NCI-H460 (cell line): ENCODE results near the gene WDR89. TPM values are rescaled to one million over a fixed set of nuclear protein-coding genes. Genes with fewer than 3 reads are reported as not detected.
"Not testable (repeated sequence)": the region's sequence is repeated elsewhere in the genome, so short reads cannot be mapped to it uniquely, and the experiment has no call there.

Experiments used
- DNase-seq: peaks from one replicate; pipeline ENCODE4 v3.0.0-alpha.2; 2016; ENCODE audit warnings: low read depth; ENCODE audit errors: extremely low read depth
- polyA plus RNA-seq: library from polyadenylated mRNA; depleted of rRNA; stranded (reverse); fragments of >200 nt; gene quantifications from 2 replicates; pipeline ENCODE4 v1.2.3, GENCODE V29; 2014; cell fraction: nucleus; rRNA removed
- total RNA-seq: library from RNA; depleted of rRNA; stranded (reverse); fragments of >200 nt; shearing (Covaris generic); gene quantifications from 2 replicates; pipeline ENCODE4 v1.2.3, GENCODE V29; 2014; rRNA removed

WDR89 gene, protein sequence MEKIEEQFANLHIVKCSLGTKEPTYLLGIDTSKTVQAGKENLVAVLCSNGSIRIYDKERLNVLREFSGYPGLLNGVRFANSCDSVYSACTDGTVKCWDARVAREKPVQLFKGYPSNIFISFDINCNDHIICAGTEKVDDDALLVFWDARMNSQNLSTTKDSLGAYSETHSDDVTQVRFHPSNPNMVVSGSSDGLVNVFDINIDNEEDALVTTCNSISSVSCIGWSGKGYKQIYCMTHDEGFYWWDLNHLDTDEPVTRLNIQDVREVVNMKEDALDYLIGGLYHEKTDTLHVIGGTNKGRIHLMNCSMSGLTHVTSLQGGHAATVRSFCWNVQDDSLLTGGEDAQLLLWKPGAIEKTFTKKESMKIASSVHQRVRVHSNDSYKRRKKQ
- total RNA-seq: 22.9 and 23.8 TPM in 2 replicates
- polyA plus RNA-seq: 8.2 and 18.9 TPM in 2 replicates

DNA sequence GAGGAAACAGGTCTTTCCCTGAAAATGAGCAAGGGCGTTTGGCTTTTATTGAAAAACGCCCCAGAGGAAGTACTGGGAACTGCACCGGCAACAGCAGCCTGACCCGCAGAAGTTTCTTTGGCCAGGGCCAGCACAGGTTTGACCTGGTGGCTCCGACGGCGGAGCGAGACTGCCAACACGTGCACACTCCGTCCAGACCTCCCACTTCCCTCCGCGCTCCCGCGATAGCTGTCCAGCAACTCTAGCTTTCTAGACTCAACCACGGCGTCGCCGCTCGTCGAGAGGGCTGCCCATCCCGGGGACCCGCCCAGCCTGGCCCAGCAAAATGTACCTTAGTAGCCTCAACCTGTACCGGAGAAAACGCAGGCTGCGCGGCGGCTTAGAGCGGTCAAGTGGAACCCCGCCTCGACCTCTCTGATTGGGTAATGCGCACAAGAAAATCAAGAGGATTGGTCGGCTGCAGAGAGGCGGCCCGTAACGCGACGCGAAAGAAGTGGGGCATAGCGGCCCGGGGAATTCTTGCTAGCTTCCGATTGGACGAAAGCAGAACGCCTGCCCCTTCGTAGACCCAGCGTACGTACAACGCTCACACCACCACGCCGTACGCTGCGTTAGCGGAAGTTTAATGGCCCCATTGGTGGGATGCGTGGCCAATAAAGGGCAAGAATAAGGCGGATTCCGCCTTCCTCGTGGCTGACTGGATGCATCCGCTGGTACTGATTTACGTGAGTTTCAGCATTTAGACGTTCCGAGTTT, at the start of gene WDR89:
TSS of gene WDR89 (minus strand) at position 399 of the 756 bp plus-strand sequence. CDS start 41,929 bp downstream, outside the sequence.
- peak; percentile 99 for DNase-seq

DNA sequence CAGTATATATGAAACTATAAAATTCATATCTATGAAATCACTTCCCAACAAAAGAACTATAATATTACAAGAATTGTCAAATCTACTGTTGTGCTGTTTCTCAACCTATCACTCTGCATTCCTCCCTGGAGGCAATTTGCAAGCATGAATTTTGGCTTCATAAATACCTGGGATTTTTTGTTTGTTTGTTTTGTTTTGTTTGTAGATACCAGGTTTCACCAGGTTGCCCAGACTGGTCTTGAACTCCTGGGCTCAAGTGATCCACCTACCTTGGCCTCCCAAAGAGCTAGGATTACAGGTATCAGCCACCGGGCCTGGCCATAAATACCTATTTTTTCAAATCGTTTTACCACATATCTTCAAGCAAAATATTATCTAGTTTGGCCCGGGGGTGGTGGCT, 47.5 kb upstream of the WDR89 start:
- DNase-seq: no peak

DNA sequence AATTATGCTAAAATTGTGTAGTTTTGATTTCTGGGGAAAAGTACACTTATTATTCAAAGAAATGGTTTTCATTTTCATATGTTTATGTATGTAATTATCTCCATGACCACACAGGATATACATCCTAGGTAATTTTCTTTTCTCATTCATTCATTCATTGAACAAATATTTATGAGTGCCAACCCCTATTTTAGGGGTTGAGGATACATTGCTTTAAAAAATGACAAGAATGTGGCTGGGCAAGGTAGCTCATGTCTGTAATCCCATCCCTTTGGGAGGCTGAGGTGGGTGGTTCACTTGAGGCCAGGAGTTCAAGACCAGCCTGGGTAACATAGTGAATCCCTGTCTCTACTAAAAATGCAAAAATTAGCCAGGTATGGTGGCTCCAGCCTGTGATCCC, 45.3 kb upstream of the WDR89 start:
- DNase-seq: no peak

DNA sequence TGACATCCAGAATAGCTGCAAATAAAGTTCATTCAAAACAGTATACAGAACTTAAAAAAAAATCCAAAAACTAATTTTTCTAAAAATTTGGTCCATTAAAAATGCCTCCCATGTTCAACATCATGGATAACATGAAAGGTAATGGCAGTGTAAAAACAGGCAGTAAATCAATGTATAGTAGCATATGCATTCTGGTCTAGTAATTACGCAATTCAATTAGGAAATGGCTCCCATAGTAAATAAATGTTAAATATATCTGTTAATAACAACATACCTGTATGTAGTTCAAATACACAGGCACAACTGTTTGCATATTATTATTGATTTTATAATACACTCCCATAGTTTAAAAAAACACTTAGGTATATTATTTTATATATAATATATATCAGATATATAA, 43.7 kb upstream of the WDR89 start:
- no peak for DNase-seq

DNA sequence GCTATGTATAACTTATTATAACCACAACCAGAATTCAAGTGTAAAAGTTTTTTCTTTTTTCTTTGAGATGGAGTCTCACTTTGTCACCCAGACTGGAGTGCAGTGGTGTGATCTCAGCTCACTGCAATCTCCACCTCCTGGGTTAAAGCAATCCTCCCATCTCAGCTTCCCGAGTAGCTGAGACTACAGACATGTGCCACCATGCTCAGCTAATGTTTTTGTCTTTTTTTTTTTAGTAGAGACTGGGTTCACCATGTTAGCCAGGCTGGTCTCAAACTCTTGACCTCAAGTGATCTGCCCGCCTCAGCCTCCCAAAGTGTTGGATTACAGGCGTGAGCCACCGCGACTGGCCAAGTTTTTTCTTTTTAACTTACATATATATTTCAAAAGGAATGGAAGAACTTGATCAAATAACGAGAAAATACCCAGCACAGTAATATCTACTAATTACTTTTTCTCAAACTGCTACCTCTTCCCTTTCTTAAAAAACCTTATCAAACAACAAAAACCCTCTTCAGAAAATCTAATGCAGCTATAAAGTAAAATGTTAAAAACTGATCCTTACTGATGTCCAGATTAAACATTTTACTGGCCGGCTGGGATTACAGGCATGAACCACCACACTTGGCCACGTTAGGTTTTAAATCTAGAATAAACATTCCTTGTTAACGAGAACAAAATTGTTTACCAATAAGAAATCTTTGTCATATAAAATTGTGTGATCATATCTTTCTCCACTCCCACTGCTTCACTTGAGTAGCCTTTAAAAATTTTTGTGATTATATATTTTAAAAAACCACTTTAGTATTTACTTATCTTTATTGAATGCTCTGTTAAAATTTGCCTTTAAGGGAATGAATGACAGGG, 41.3 kb upstream of the WDR89 start:
- DNase-seq: no peak

DNA sequence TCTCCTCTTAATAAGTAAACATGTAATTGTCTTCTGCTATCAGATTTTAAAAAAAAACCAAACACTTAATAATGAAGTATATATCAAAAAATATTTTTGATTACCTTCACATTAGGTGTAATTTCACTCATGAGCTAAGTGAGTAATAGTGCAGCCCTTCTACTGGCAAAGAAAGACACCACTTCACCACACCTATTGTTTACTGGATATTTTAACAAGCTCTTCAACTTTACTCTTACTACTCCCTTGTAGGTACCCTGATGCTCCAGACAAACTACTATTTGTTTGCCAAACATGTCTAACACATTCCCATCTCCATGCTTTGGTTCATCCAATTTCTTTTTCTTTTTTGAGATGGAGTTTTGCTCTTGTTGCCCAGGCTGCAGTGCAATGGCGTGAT, 36.9 kb upstream of the WDR89 start:
- no peak for DNase-seq

DNA sequence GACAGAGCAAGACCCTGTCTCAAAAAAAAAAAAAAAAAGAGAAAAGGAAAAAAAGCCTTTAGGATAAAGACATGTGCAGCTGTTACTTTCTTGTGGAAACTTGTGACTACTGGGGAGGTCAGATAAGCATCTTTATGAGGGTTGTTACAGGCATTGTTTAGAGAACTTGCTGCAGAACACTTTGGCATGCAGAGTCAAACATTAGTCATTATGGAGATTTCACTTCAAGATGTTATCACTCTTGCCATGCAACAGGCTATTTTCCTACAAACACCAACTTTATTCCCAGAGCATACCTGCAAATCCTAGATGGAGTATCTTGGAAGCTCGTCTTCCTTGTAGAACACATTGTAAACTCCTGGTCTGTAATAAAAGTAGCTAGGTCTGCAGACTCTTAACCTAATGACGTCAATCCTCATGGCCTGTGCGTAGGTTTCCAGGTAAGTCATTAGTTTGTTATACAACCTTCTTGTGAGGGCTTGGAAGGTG, 36.3 kb upstream of the WDR89 start:
- no peak for DNase-seq

DNA sequence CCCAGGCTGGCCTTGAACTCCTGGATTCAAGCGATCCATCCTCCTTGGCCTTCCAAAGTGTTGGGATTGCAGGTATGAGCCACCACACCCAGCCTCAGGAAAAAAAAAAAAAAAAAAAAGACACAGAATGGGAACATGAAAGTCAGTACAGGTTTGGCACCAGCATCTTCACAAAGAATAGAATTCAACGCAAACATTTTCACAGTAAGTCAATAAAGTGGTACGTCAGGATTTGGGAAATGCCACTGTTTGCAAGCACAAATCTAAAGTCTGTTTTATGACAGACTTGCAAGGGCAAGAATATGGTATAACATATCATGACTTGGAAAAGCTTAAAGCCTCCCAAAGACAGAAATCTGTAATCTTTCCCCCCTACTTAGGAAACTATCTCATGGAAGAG, 34.9 kb upstream of the WDR89 start:
- DNase-seq: no peak

DNA sequence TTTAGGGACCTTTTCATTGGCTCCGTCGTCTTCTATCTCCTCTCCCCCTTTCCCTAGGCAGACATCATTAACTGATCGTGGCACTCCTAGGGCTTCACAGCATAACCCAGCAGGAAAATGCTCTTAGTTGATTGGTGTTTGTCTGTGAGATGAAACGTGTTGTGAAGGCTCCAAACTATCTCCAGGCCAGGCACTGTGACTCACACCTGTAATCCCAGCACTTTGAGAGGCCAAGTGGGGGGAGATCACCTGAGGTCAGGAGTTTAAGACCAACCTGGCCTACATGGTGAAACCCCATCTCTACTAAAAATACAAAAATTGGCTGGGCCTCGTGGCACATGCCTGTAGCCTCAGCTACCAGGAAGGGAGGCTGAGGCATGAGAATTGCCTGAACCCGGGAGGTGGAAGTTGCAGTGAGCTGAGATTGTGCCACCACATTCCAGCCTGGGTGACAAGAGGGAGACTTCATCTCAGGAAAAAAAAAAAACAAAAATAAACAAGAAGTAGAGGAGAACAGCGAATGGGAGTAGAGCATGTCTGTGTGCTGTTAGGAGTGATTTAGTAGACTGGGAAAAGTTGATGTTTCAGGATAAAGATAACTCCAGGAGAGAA, 32.3 kb upstream of the WDR89 start:
- DNase-seq: no peak

DNA sequence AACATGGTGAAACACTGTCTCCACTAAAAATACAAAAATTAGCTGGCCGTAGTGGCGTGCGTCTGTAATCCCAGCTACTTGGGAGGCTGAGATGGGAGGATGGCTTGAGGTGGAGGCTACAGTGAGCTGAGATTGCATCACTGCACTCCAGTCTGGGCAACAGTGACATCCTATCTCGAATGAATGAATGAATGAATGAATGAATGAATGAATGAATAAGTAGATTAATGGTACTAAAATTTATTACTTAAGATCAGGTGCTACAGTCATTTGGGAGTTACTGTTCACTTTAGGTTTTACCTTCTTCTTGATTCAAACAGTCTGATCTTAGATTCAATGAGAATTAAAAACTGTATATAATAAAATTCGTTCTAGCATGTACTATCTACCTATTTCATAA, 31.6 kb upstream of the WDR89 start:
- DNase-seq: no peak

DNA sequence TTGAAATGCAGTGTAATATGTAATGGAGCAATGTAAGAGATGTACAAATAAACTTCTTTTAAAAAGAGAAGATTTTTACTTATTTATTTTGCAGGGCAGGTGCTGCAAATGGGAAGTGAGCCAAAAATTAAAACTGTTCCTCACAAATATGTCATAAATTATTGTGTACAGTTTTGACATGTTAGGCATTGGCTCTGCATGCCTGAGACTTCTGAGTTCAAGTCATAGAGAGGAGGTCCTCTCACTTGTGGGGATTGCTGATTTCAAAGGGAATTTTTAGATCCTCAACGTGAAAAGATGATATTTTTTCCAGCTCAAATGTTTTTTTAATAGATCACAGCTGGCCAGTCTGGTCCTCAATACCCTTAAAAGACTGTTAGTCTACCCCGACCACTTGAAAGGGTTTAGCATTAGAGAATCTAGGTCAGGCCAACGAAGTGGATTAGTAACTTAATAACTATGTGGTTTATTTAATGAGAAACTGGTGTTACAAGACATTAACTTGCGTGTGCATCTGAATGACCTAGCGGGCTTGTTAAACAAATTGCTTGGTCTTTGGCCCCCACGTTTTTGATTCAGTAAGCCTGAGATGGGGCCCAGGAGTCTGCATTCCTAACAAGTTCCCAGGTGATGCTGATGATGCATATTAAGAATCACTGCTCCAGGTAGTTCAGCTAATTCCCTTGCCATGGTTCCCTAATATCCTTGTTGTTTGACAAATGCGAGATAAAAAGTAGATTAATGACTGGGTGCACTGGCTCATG, 30.9 kb upstream of the WDR89 start:
- no peak for DNase-seq

DNA sequence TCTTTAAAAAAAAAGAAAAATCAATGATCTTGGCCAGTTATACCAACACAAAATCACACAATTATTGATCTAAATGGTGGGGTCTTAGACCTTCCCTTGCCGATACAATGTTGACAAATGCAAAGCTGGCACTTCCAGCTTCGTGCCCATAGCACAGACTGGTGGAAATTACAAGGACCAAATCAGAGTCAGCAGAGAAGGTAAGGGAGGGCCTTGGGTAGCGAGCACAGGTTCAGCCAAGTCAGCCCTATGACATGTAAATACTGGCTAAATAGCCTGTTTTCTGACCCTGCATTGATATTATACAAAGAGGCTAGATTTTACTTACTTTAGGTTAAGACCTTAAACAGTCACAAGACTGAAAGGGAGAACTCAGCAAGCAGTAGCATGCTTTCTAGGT, 30.3 kb upstream of the WDR89 start:
- no peak for DNase-seq

DNA sequence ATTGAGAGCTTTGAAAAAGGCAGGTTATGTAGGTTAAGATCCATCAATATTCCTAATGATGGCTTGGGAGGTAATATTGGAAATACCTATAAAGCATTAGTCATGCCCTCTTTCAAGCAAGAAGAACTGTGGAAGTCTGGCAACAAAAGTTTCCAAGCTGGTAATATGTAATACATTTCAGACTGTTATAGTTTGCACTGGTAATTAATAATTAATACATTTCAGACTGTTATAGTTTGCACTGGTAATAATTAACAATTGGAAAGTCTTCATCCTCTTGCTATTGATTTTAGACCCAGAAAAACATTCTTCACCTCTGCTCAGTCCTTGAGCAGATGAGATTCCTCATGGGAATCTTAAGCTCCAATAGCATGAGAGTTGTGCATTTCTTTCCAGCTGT, 29.0 kb upstream of the WDR89 start:
- DNase-seq: no peak

DNA sequence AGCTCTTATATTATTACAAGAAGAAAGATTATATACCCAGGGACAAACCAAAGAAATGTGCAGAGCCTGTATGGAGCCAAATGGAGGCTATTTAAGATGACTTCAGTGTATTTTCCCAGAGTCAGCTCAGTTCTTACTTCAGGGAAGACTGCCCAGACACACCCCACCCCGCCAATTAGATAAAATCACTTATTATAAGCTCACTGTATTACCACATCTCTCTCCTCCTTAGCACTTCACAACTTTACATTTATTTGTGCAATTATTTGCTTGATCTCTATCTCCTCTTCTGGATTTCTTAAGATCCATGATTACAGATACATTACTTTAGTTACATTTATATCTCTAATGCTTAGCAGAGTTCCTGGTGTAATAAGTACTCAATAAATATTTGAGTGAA, 24.7 kb upstream of the WDR89 start:
- DNase-seq: no peak

DNA sequence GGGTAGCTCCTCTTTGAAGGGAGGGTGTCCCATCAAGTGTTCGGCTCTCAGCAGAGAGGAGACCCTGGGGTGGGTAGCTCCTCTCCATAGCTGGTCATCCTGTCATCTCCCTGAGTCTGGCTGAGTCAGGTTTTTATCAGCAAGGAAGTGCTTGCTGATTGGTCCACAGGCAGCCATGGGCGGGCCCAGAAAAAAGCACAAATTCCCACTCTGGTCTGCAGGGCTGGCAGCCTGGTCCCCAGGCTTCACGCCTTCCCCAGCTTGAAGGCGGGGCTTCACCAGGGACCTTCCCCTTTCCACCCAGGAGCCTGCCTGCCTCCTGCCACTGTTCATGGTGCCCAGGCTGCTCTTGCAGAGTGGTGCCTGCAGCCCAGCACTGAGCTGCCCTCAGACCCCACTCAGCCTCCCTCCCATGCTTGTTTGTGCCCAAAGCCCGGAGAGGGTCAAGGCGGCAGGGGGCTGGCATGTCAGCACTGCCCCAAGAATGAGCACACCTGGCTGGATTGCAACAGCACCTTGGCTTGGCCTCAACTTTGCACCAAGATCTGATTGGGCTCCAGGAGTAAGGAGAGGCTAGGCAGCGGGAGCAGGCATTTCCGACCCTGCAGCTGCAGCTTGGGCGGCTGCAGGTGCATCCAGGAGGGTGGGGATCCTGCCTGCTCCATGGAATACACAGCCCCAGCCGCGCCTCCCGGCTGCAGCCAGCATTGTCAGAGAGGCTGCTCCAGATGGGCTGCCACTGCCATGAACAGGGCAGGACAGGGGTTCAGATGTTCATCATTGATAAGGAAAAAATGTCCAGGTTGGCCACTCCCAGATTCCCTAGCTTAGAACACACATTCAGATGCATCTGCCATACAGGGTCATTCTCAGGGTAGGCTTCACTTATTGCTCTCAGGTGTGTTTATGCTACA, 22.0 kb upstream of the WDR89 start:
- DNase-seq: no peak

DNA sequence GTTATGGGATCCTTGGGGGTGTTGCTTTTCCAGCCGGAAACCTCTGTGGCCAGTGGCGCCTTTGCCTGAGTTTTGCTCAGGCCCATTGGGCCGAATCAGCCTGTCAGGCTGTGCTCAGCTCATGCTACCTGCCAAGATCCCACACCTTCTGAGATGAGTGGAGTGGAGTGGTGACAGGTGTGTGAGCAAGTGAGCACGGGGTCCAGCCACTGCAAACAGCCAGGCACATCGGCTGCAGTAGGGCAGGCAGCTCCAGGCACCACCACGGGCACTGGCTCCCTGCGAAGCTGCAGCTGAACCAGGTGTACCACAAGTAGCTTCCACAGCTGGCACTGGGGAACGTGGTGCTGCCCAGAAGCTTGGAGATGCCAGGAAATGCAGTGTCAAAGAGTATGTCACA, 21.1 kb upstream of the WDR89 start:
- DNase-seq: no peak

DNA sequence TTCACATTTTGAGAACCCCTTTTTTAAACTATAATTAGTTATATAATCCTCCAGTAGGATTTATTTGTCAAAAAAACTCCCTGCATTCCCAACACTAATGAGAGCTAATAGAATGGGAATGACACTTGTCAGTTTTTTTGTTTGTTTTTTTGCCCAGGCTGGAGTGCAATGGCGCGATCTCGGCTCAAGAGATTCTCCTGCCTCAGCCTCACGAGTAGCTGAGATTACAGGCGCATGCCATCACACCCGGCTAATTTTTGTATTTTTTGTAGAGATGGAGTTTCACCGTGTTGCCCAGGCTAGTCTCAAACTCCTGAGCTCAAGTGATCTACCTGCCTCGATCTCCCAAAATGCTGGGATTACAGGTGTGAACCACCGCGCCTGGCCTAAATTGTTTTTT, 20.2 kb upstream of the WDR89 start:
- not testable (repeated sequence) for DNase-seq

DNA sequence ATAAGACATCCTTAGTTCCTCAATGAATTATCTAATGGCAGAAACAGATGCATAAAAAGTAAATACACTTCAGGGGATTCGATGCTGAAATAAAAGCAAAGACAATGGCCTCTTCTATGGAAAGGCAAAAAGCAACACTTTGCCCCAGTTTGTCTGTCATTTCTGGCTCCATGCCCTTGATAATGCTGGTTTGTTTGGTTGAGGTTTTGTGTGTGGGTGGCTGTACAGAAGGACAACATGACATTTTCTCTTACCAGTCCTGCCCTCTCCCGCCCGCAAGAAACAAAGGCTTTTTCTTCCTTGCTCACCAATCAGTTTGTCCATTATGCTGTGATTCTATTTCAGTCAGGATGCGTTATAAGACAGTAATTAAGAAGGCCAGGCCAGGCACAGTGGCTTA, 18.1 kb upstream of the WDR89 start:
- DNase-seq: no peak

DNA sequence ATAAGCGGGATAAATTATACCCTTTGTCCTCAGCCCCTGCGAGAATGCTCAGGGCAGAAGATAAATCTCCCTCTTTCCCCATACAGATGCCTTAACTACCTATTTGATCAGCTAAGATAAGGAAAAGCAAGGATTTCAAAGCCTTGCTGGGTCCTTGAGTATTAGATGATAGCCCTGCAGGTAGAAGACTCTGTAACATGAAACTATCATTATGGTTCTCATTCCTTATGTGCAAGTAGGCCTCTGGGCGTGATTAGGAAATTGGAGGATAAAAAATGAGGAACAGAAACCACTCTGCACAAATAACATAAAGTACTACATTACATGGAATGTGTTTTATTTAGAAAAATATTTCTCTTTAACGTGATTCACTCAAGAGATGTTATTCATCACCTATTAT, 14.5 kb upstream of the WDR89 start:
- DNase-seq: no peak
